ENCODE measurements around the gene PAX6.

The PAX6 gene

GRCh38 chr11:31816468-31817053, 5.4 kb upstream of the PAX6 start:
- Histone ChIP-seq H3K4me3 (replicated peaks; ENCODE audit: insufficient read depth, low read length) (no peak overlapping the region), H3K27me3 (ENCODE audit: insufficient read depth, poor library complexity, severe bottlenecking) (peaks cover 96% of the 10 kb centered on the region), H3K27ac (replicated peaks) (no peak overlapping the region)

GRCh38 chr11:31815711-31816467, 4.8 kb upstream of the PAX6 start:
- Histone ChIP-seq H3K27me3 (ENCODE audit: insufficient read depth, poor library complexity, severe bottlenecking) (peaks cover 90% of the 10 kb centered on the region), H3K4me3 (replicated peaks; ENCODE audit: insufficient read depth, low read length) (no peak overlapping the region), H3K27ac (replicated peaks) (no peak overlapping the region)
- no peak for DNase-seq (ENCODE audit: low read depth in 1 of 2, low spot score in 1 of 2)
- no peak for TF ChIP-seq REST (IDR thresholded peaks at IDR 0.05; ENCODE audit: insufficient replicate concordance, low read depth)
- TF ChIP-seq, protein P1, sequence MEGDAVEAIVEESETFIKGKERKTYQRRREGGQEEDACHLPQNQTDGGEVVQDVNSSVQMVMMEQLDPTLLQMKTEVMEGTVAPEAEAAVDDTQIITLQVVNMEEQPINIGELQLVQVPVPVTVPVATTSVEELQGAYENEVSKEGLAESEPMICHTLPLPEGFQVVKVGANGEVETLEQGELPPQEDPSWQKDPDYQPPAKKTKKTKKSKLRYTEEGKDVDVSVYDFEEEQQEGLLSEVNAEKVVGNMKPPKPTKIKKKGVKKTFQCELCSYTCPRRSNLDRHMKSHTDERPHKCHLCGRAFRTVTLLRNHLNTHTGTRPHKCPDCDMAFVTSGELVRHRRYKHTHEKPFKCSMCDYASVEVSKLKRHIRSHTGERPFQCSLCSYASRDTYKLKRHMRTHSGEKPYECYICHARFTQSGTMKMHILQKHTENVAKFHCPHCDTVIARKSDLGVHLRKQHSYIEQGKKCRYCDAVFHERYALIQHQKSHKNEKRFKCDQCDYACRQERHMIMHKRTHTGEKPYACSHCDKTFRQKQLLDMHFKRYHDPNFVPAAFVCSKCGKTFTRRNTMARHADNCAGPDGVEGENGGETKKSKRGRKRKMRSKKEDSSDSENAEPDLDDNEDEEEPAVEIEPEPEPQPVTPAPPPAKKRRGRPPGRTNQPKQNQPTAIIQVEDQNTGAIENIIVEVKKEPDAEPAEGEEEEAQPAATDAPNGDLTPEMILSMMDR (IDR thresholded peaks at IDR 0.05; ENCODE audit: insufficient read depth, low read length): no peak
- TF ChIP-seq POLR2AphosphoS5 (IDR thresholded peaks at IDR 0.05; ENCODE audit: low read depth): no peak
- no peak for TF ChIP-seq SPI1 (IDR thresholded peaks at IDR 0.05; ENCODE audit: borderline replicate concordance, low read depth)
- no peak for TF ChIP-seq GABPA (IDR thresholded peaks at IDR 0.05; ENCODE audit: low read depth)

More at GRCh38 chr11:31816468-31817053, 5.4 kb upstream of the PAX6 start:
- TF ChIP-seq REST (IDR thresholded peaks at IDR 0.05; ENCODE audit: insufficient replicate concordance, low read depth) (no peak), GABPA (IDR thresholded peaks at IDR 0.05; ENCODE audit: low read depth) (no peak), POLR2AphosphoS5 (IDR thresholded peaks at IDR 0.05; ENCODE audit: low read depth) (no peak), SPI1 (IDR thresholded peaks at IDR 0.05; ENCODE audit: borderline replicate concordance, low read depth) (no peak)
- TF ChIP-seq, protein P1 (IDR thresholded peaks at IDR 0.05; ENCODE audit: insufficient read depth, low read length): no peak
- DNase-seq (ENCODE audit: low read depth in 1 of 2, low spot score in 1 of 2): no peak

GRCh38 chr11:31814176-31814868, 3.2 kb upstream of the PAX6 start:
- TF ChIP-seq, protein P1 (IDR thresholded peaks at IDR 0.05; ENCODE audit: insufficient read depth, low read length): no peak
- TF ChIP-seq GABPA (IDR thresholded peaks at IDR 0.05; ENCODE audit: low read depth): no peak
- no peak for TF ChIP-seq POLR2AphosphoS5 (IDR thresholded peaks at IDR 0.05; ENCODE audit: low read depth)
- no peak for TF ChIP-seq SPI1 (IDR thresholded peaks at IDR 0.05; ENCODE audit: borderline replicate concordance, low read depth)
- no peak for TF ChIP-seq REST (IDR thresholded peaks at IDR 0.05; ENCODE audit: insufficient replicate concordance, low read depth)
- Histone ChIP-seq H3K27me3 (ENCODE audit: insufficient read depth, poor library complexity, severe bottlenecking) (peaks cover 85% of the 10 kb centered on the region), H3K4me3 (replicated peaks; ENCODE audit: insufficient read depth, low read length) (no peak overlapping the region), H3K27ac (replicated peaks) (no peak overlapping the region)
- no peak for DNase-seq (ENCODE audit: low read depth in 1 of 2, low spot score in 1 of 2)

Measured in HL-60 (cell line).